GM12878 (cell line): ENCODE data around the gene LRTM1. TPM values are rescaled to one million over a fixed set of nuclear protein-coding genes. Genes with fewer than 3 reads are reported as not detected.

Source experiments
- ATAC-seq: fragments of 200-7000 bp; cut with Tn5 transposase; 3 replicates; pipeline ENCODE4 v1.9.1; 2020; ENCODE audit warnings: mild to moderate bottlenecking, moderate library complexity
- BruUV-seq: library from RNA; stranded (reverse); fragments of 400-500 nt; replicated peaks from 2 replicates; lab custom pipeline; 2021; lab: Mats Ljungman, UMichigan
- CTCF ChIA-PET: fragments of 300-600 bp; sonication (Branson Sonifier 250); formaldehyde crosslinking; extraction: SDS; loops from one replicate; lab custom pipeline; 2021; ENCODE audit warnings: inconsistent platforms; lab: Yijun Ruan, JAX
- POLR2A ChIA-PET: fragments of 350-600 bp; formaldehyde crosslinking; extraction: SDS; loops from one replicate; lab custom pipeline; 2021; ENCODE audit warnings: inconsistent platforms; lab: Charles Lee
- RAD21 ChIA-PET: fragments of 300-600 bp; sonication (Branson Sonifier 250); formaldehyde crosslinking; loops from one replicate; lab custom pipeline; 2023; ENCODE audit warnings: antibody characterized with exemption; ENCODE audit not compliant: unreplicated experiment; lab: Charles Lee
- SMC1A ChIA-PET: fragments of 300-600 bp; sonication (Branson Sonifier 250); formaldehyde crosslinking; loops from one replicate; lab custom pipeline; 2023; ENCODE audit not compliant: unreplicated experiment, uncharacterized antibody; lab: Charles Lee
- DNase-seq: peaks from one replicate; pipeline ENCODE4 v3.0.0-alpha.2; 2011; ENCODE audit warnings: low read depth, low spot score
- FAIRE-seq: peaks from 3 replicates; lab custom pipeline; 2011; peaks lifted over from hg19 to GRCh38; lab: Jason Lieb, UNC
- H2AFZ ChIP-seq: 2 replicates; pipeline ENCODE4 v1.6.0; 2011; ENCODE audit warnings: low read depth, low read length, control low read depth; ENCODE audit not compliant: control insufficient read depth
- H3K27ac ChIP-seq: 2 replicates; pipeline ENCODE4 v1.5.1; 2011; ENCODE audit warnings: control low read depth; ENCODE audit not compliant: control insufficient read depth, insufficient read depth
- H3K27me3 ChIP-seq, 2 experiments: replicated peaks in 1 of 2; 2 replicates each; pipeline versions ENCODE4 v1.6.0 to v1.6.1; 2011; ENCODE audit warnings: low read length in 1 of 2; ENCODE audit not compliant: control insufficient read depth in 2 of 2, insufficient read depth in 2 of 2
- H3K36me3 ChIP-seq, 2 experiments: 2 replicates each; pipeline ENCODE4 v1.5.1; 2011; ENCODE audit warnings: low read length in 1 of 2; ENCODE audit not compliant: control insufficient read depth in 2 of 2, insufficient read depth in 2 of 2
- H3K4me1 ChIP-seq: 2 replicates; pipeline ENCODE4 v1.6.1; 2011; ENCODE audit warnings: mild to moderate bottlenecking, low read length, moderate library complexity, mixed read lengths; ENCODE audit not compliant: control insufficient read depth, insufficient read depth
- H3K4me2 ChIP-seq: 2 replicates; pipeline ENCODE4 v1.6.0; 2011; ENCODE audit warnings: control low read depth; ENCODE audit not compliant: control insufficient read depth, insufficient read depth
- H3K4me3 ChIP-seq: fragments of 200-600 bp; sonication (generic); 2 replicates; pipeline ENCODE4 v1.5.1; 2016
- H3K79me2 ChIP-seq: 2 replicates; pipeline ENCODE4 v1.6.0; 2011; ENCODE audit warnings: low read length; ENCODE audit not compliant: control insufficient read depth, insufficient read depth
- H3K9ac ChIP-seq: 2 replicates; pipeline ENCODE4 v1.8.0; 2011; ENCODE audit warnings: low read length, control low read depth, mixed read lengths; ENCODE audit not compliant: control insufficient read depth, insufficient read depth
- H3K9me3 ChIP-seq: replicated peaks from 3 replicates; pipeline ENCODE4 v1.5.1; 2011; ENCODE audit warnings: mild to moderate bottlenecking, low read length; ENCODE audit not compliant: control insufficient read depth, insufficient read depth
- H4K20me1 ChIP-seq: 2 replicates; pipeline ENCODE4 v1.6.0; 2011; ENCODE audit not compliant: control insufficient read depth, insufficient read depth
- CEBPB ChIP-seq, 2 experiments: fragments of 150-350 bp in 1 of 2; IDR thresholded peaks; 2 replicates each; pipeline ENCODE4 v1.6.1; 2012 to 2014; ENCODE audit warnings: low read depth in 2 of 2, low read length in 2 of 2, borderline replicate concordance in 1 of 2, inconsistent platforms in 1 of 2
- FOXM1 ChIP-seq: IDR thresholded peaks from 2 replicates; pipeline ENCODE4 v1.6.1; 2012; ENCODE audit warnings: low read depth, mild to moderate bottlenecking, inconsistent platforms, low read length, moderate library complexity
- IRF4 ChIP-seq: IDR thresholded peaks from 2 replicates; pipeline ENCODE4 v1.6.1; 2011; ENCODE audit warnings: low read depth, low read length
- TAF1 ChIP-seq: IDR thresholded peaks from 2 replicates; pipeline ENCODE4 v1.6.1; 2011; ENCODE audit warnings: mild to moderate bottlenecking, low read depth, low read length, borderline replicate concordance
- WGBS: methylation state at CpG from one replicate; pipeline ENCODE4 v1.1.6; 2016; ENCODE audit warnings: low lambda C conversion rate; ENCODE audit not compliant: insufficient replicate concordance, insufficient coverage; ENCODE audit errors: missing lambda C conversion rate; 5-methylcytosine and 5-hydroxymethylcytosine counted together
- in situ Hi-C: fragments of 300-500 bp; cut with MboI; formaldehyde crosslinking; loops from 9 replicates; pipeline ENCODE4 v1.14.3; 2018; ENCODE audit warnings: mixed read lengths
- intact Hi-C: fragments of 100-400 bp; cut with micrococcal nuclease; formaldehyde crosslinking; loops from one replicate; pipeline ENCODE4 v1.14.2; 2022; ENCODE audit not compliant: unreplicated experiment
- polyA plus RNA-seq, 11 experiments: library from polyadenylated mRNA; depleted of rRNA in 4 of 11; unstranded in 6 of 11; stranded (reverse) in 5 of 11; fragments of >200 nt; fragmentation: Nextera tagmentation in 4 of 11; fragmentation: Illumina TruSeq in 1 of 11; extraction: Ambion mirVana in 4 of 11; extraction: Trizol in 1 of 11; gene quantifications; 1 replicate in 1 of 11; 2 replicates in 10 of 11; pipeline versions ENCODE4 v1.2.1 to v1.2.3, GENCODE V29; 2011 to 2016; ENCODE audit warnings: inconsistent platforms in 2 of 11, missing spikeins in 2 of 11, low read depth in 1 of 11
- total RNA-seq, 4 experiments: library from RNA; depleted of rRNA in 3 of 4; stranded (reverse); fragments of >200 nt in 3 of 4; fragmentation: Illumina TruSeq in 1 of 4; extraction: Trizol in 1 of 4; gene quantifications; 2 replicates each; pipeline versions ENCODE4 v1.2.1 to v1.2.3, GENCODE V29; 2013 to 2021
- TF ChIP-seq, protein P1 (sequence below): fragments of 450-650 bp; IDR thresholded peaks from 2 replicates; pipeline ENCODE4 v1.6.1; 2017; ENCODE audit warnings: antibody characterized with exemption, mild to moderate bottlenecking, moderate library complexity

Gene LRTM1
- total and polyA plus RNA-seq, 10 of the 15 experiments (the other 5 are each of a cell fraction or from before 2014, with no cell fraction given) = 0.08 TPM; not detected in 9

DNA sequence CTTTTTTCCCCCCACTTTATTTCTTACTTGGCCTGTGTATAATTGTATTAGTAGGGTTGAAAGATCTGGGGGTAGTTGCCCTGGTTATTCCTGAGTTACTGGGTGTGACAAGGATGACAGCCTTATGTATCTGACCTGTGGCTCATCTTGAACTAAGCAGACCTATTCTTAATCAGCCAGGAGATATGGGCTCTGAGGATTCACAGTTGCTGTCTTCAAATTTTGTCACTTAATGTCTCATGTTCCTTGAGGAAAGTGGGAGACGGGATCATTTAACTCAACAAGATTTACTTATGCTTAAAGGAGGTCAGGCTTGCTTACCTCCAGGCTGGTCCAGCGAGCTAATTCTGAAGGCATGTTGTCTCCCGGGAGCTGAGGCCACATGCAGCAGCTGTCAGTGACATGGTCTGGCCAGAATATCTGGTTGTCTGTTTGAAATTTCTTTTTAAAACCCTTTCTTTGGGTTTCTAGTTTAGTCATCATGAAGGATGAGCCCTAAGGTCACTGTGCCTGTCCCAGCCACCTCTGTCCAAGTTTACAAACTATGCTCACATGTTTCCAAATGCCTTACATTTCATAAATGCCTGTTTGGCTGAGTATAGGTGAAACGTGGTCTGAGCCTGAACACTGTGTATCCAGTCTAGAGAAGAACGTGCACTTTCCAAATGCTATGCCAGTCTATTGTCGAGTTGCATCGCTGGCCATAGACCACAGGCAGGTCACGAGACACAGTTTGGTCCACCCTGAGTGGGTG, 26.8 kb downstream of the LRTM1 start:
- RAD21 ChIA-PET = no interaction called here

More for the DNA sequence above, 26.8 kb downstream of the LRTM1 start:
- 19% methylated on average over 8 of the region's 8 CpGs for WGBS
- H4K20me1 ChIP-seq = no peaks in the 10 kb centered on the region
- no peaks in the 10 kb centered on the region for H3K9me3 ChIP-seq
- ATAC-seq (no peak), DNase-seq (no peak), FAIRE-seq (no peak)
- CTCF ChIA-PET = no interaction called here
- H3K4me2 ChIP-seq = no peak overlapping the region
- H2AFZ ChIP-seq = no peak overlapping the region
- H3K79me2 ChIP-seq = no peaks in the 10 kb centered on the region
- BruUV-seq = no TSS peak
- no peak overlapping the region for H3K9ac ChIP-seq
- H3K27ac ChIP-seq = no peak overlapping the region
- intact Hi-C loops = no loop called here
- in situ Hi-C loops = no loop called here
- POLR2A ChIA-PET = no interaction called here
- H3K27me3 ChIP-seq = no peaks in the 10 kb centered on the region
- no peaks in the 10 kb centered on the region for H3K4me1 ChIP-seq
- SMC1A ChIA-PET = no interaction called here
- no peaks in the 10 kb centered on the region for H3K36me3 ChIP-seq
- H3K4me3 ChIP-seq = no peak overlapping the region
- TF ChIP-seq TAF1 = no peak
- TF ChIP-seq, protein P1, sequence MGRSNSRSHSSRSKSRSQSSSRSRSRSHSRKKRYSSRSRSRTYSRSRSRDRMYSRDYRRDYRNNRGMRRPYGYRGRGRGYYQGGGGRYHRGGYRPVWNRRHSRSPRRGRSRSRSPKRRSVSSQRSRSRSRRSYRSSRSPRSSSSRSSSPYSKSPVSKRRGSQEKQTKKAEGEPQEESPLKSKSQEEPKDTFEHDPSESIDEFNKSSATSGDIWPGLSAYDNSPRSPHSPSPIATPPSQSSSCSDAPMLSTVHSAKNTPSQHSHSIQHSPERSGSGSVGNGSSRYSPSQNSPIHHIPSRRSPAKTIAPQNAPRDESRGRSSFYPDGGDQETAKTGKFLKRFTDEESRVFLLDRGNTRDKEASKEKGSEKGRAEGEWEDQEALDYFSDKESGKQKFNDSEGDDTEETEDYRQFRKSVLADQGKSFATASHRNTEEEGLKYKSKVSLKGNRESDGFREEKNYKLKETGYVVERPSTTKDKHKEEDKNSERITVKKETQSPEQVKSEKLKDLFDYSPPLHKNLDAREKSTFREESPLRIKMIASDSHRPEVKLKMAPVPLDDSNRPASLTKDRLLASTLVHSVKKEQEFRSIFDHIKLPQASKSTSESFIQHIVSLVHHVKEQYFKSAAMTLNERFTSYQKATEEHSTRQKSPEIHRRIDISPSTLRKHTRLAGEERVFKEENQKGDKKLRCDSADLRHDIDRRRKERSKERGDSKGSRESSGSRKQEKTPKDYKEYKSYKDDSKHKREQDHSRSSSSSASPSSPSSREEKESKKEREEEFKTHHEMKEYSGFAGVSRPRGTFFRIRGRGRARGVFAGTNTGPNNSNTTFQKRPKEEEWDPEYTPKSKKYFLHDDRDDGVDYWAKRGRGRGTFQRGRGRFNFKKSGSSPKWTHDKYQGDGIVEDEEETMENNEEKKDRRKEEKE = no peak
- TF ChIP-seq CEBPB (IDR thresholded peaks at IDR 0.05; ENCODE audit: borderline replicate concordance in 1 of 2, low read depth in 2 of 2, low read length in 2 of 2) = no peak
- TF ChIP-seq FOXM1 = no peak
- TF ChIP-seq IRF4 = no peak
